Karpas-422 (cell line): Measurements from ENCODE around the gene VSIG2. TPM values are rescaled to one million over a fixed set of nuclear protein-coding genes. Genes with fewer than 3 reads are reported as not detected.

Experiments
- DNase-seq: peaks from one replicate; pipeline ENCODE4 v3.0.0-alpha.2; 2015
- H2AFZ ChIP-seq: fragments of 200-600 bp; sonication (generic); 2 replicates; pipeline ENCODE4 v1.6.1; 2014; ENCODE audit warnings: antibody characterized with exemption, low read length, mixed read lengths
- H3K27ac ChIP-seq: fragments of 200-600 bp; sonication (generic); 2 replicates; pipeline ENCODE4 v1.5.1; 2014; ENCODE audit warnings: mild to moderate bottlenecking, low read length, moderate library complexity
- H3K27me3 ChIP-seq: fragments of 200-600 bp; sonication (generic); 2 replicates; pipeline ENCODE4 v1.6.1; 2014; ENCODE audit warnings: low read length, mixed read lengths
- H3K36me3 ChIP-seq: fragments of 200-600 bp; sonication (generic); 2 replicates; pipeline ENCODE4 v1.6.1; 2014; ENCODE audit warnings: low read length, mixed read lengths; ENCODE audit not compliant: insufficient read depth
- H3K4me1 ChIP-seq: fragments of 200-600 bp; sonication (generic); 2 replicates; pipeline ENCODE4 v1.6.1; 2014; ENCODE audit warnings: mild to moderate bottlenecking, low read length, mixed read lengths
- H3K4me2 ChIP-seq: fragments of 200-600 bp; sonication (generic); 2 replicates; pipeline ENCODE4 v1.6.1; 2014; ENCODE audit warnings: low read length, low read depth, mild to moderate bottlenecking; ENCODE audit not compliant: poor library complexity, severe bottlenecking
- H3K4me3 ChIP-seq: fragments of 200-600 bp; sonication (generic); 2 replicates; pipeline ENCODE4 v1.5.1; 2014; ENCODE audit warnings: mild to moderate bottlenecking, antibody characterized with exemption, low read length, mixed read lengths
- H3K79me2 ChIP-seq: fragments of 200-600 bp; sonication (generic); 2 replicates; pipeline ENCODE4 v1.6.1; 2014; ENCODE audit warnings: mild to moderate bottlenecking, low read length, mixed read lengths
- H3K9ac ChIP-seq: fragments of 200-600 bp; sonication (generic); 2 replicates; pipeline ENCODE4 v1.6.0; 2014; ENCODE audit warnings: low read length
- H3K9me2 ChIP-seq: fragments of 200-600 bp; sonication (generic), shearing (Covaris generic); replicated peaks from 2 replicates; pipeline ENCODE4 v1.6.0; 2014; ENCODE audit warnings: mild to moderate bottlenecking, low read length, moderate library complexity; ENCODE audit not compliant: insufficient read depth
- H3K9me3 ChIP-seq: fragments of 300-700, 200-600 bp; sonication (generic); 2 replicates; pipeline ENCODE4 v1.6.1; 2014; ENCODE audit warnings: low read length, mixed read lengths
- H4K20me1 ChIP-seq: fragments of 200-600 bp; sonication (generic); 2 replicates; pipeline ENCODE4 v1.6.1; 2014; ENCODE audit warnings: mild to moderate bottlenecking, antibody characterized with exemption, low read length, low read depth; ENCODE audit not compliant: insufficient read depth
- total RNA-seq: library from RNA; depleted of rRNA; stranded (reverse); fragments of >200 nt; shearing (Covaris generic); gene quantifications from 2 replicates; pipeline ENCODE4 v1.2.3, GENCODE V29; 2014; ENCODE audit warnings: low replicate concordance

The VSIG2 gene
- total RNA-seq, 1 experiment from 2014 or later: not detected

DNA sequence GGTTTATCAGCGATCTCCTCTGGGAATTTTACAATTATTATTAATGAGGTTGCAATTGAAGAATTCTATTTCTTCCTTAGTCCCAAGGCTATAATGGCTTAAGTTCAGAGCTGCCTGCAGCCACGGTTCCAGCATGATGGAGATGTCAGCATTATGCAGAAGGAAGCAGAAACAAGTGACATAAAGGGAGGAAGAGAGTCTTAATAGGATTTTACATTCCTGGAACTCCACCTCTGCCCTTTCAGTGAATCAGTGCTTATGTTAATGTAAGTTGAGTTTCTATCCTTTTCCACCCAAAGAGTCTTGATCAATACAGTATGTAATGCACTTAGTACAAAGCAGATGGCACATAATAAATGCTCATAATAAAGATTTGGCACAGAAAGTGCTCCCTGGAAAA, 23.9 kb downstream of the VSIG2 start:
- no peak overlapping the region for H3K4me3 ChIP-seq
- H3K79me2 ChIP-seq: no peaks in the 10 kb centered on the region
- DNase-seq: no peak
- H3K4me2 ChIP-seq: no peak overlapping the region
- H3K9ac ChIP-seq: no peak overlapping the region
- H3K9me2 ChIP-seq: no peaks in the 10 kb centered on the region
- H3K27me3 ChIP-seq: no peaks in the 10 kb centered on the region
- no peaks in the 10 kb centered on the region for H4K20me1 ChIP-seq
- no peak overlapping the region for H3K27ac ChIP-seq
- peaks cover 40% of the 10 kb centered on the region for H3K4me1 ChIP-seq
- no peak overlapping the region for H2AFZ ChIP-seq
- no peaks in the 10 kb centered on the region for H3K9me3 ChIP-seq
- no peaks in the 10 kb centered on the region for H3K36me3 ChIP-seq

DNA sequence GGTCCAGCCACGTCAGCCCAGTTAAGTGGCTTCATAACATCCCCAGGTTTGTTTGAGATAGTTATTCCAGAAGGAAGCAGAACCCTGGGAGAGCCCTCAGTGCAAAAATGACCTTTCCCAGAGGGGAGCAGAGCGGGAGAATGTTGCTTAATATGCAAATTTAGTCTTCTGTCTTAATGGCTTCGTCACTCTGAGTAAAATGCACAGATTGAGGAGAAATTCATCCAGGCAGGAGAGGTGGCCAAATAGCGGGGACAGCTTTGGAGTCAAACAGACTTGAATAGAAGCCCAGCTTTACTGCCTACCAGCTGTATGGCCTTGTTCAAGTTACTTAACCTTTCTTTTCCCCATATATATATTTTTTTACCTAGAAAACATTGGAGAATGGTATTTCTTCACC, 24.6 kb downstream of the VSIG2 start:
- DNase-seq: no peak
- H3K4me3 ChIP-seq: no peak overlapping the region
- H3K4me2 ChIP-seq: no peak overlapping the region
- H4K20me1 ChIP-seq: no peaks in the 10 kb centered on the region
- H3K9me3 ChIP-seq: no peaks in the 10 kb centered on the region
- no peak overlapping the region for H2AFZ ChIP-seq
- H3K9me2 ChIP-seq: no peaks in the 10 kb centered on the region
- H3K36me3 ChIP-seq: no peaks in the 10 kb centered on the region
- H3K79me2 ChIP-seq: no peaks in the 10 kb centered on the region
- H3K9ac ChIP-seq: no peak overlapping the region
- peaks cover 40% of the 10 kb centered on the region for H3K4me1 ChIP-seq
- no peaks in the 10 kb centered on the region for H3K27me3 ChIP-seq
- H3K27ac ChIP-seq: no peak overlapping the region

- Histone ChIP-seq H3K27ac (no peak overlapping the region), H3K4me3 (peak overlapping the region; percentile 59; the same call in 1 of the 2 replicates), H3K9me3 (no peaks in the 10 kb centered on the region), H3K79me2 (no peaks in the 10 kb centered on the region), H4K20me1 (no peaks in the 10 kb centered on the region), H3K9ac (peak overlapping the region; percentile 64; the same call in 1 of the 2 replicates), H3K9me2 (no peaks in the 10 kb centered on the region), H2AFZ (no peak overlapping the region), H3K4me1 (peaks cover 45% of the 10 kb centered on the region), H3K36me3 (no peaks in the 10 kb centered on the region), H3K27me3 (no peaks in the 10 kb centered on the region), H3K4me2 (peak overlapping the region; percentile 82)
- DNase-seq: no peak
These were observed 26.3 kb downstream of the VSIG2 start for GRCh38 chr11:124725719-124726105.

DNA sequence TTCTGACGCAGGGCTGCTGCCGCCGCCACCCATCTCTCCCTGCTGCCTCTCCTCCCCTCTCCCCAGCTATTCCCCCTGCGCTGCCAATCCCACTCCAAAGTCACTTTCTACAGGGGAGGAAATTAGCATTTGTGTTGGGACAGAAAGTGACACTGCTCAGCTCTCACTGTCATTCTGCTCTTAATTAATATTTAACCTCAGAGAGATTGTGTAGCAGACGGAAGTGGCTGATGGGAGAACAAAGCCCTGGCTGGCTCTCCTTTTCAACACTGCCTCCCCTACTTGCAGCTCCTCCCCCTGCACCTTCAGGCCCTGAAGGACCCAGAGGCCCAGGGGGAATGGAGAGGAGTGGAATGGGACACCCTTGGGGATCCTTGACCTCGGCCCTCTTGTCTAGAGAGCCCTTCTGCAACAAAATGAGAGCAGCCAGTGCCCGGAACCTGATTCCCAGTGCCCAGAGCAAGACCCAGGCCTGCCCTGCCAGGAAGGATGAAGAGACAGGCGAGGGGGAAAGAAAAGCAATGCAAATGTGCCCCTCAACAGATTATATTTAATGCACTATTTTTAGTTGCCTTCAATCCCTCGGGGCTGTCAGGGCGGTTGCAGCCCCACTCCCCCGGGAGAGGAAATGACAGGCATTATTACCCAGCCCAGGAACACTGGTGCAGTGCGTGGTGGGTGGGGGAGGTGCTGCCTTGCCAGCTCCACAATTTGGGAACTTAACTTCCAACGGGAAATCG, 26.9 kb downstream of the VSIG2 start:
- peak overlapping the region; percentile 45; the same call in 1 of the 2 replicates for H3K27ac ChIP-seq
- H3K27me3 ChIP-seq: no peaks in the 10 kb centered on the region
- no peaks in the 10 kb centered on the region for H3K79me2 ChIP-seq
- peak overlapping the region; percentile 59 for H3K4me3 ChIP-seq
- peak; percentile 81 for DNase-seq
- no peaks in the 10 kb centered on the region for H3K9me3 ChIP-seq
- no peaks in the 10 kb centered on the region for H3K9me2 ChIP-seq
- no peaks in the 10 kb centered on the region for H4K20me1 ChIP-seq
- peak overlapping the region; percentile 76 for H2AFZ ChIP-seq
- H3K4me2 ChIP-seq: peak overlapping the region; percentile 82
- H3K9ac ChIP-seq: peak overlapping the region; percentile 64
- peaks cover 45% of the 10 kb centered on the region for H3K4me1 ChIP-seq
- no peaks in the 10 kb centered on the region for H3K36me3 ChIP-seq

- no peak for DNase-seq
- H3K4me3 ChIP-seq: no peak overlapping the region
- H3K4me2 ChIP-seq: no peak overlapping the region
- H4K20me1 ChIP-seq: no peaks in the 10 kb centered on the region
- H3K36me3 ChIP-seq: no peaks in the 10 kb centered on the region
- no peaks in the 10 kb centered on the region for H3K9me2 ChIP-seq
- H2AFZ ChIP-seq: no peak overlapping the region
- H3K27ac ChIP-seq: no peak overlapping the region
- H3K9ac ChIP-seq: no peak overlapping the region
- no peaks in the 10 kb centered on the region for H3K79me2 ChIP-seq
- peaks cover 46% of the 10 kb centered on the region for H3K4me1 ChIP-seq
- H3K27me3 ChIP-seq: no peaks in the 10 kb centered on the region
- no peaks in the 10 kb centered on the region for H3K9me3 ChIP-seq
These were observed 29.9 kb downstream of the VSIG2 start for GRCh38 chr11:124722176-124722575.

DNA sequence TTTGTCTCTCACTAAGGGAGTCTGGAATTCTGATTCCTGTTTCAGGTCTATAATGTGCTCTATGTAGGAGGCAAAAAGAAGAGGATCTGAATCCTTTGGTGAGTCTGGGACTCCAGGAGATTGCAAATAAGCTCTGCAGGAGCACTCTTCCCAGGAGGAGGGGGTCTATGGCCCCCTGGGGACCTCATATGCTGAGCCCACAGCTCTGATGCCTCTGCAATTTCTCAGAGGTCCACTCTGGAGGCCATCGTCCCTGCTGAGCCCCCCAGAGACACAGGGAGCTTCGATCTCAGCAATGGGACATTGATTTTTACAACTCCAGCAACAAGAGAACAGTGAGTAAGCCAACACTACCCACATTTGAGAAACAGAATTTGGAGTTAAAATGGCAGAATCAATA, 32.5 kb downstream of the VSIG2 start:
- H3K27ac ChIP-seq: no peak overlapping the region
- H3K9me2 ChIP-seq: no peaks in the 10 kb centered on the region
- H3K4me3 ChIP-seq: no peak overlapping the region
- no peak overlapping the region for H2AFZ ChIP-seq
- H3K9ac ChIP-seq: no peak overlapping the region
- no peaks in the 10 kb centered on the region for H4K20me1 ChIP-seq
- H3K4me2 ChIP-seq: no peak overlapping the region
- H3K4me1 ChIP-seq: peaks cover 20% of the 10 kb centered on the region
- no peaks in the 10 kb centered on the region for H3K9me3 ChIP-seq
- H3K79me2 ChIP-seq: no peaks in the 10 kb centered on the region
- no peak for DNase-seq
- H3K27me3 ChIP-seq: no peaks in the 10 kb centered on the region
- H3K36me3 ChIP-seq: no peaks in the 10 kb centered on the region

GRCh38 chr11:124718801-124719200, 33.3 kb downstream of the VSIG2 start:
- no peak for DNase-seq
- Histone ChIP-seq H3K27me3 (no peaks in the 10 kb centered on the region), H3K9me2 (no peaks in the 10 kb centered on the region), H4K20me1 (no peaks in the 10 kb centered on the region), H3K36me3 (no peaks in the 10 kb centered on the region), H3K4me2 (no peak overlapping the region), H2AFZ (no peak overlapping the region), H3K9me3 (no peaks in the 10 kb centered on the region), H3K4me3 (no peak overlapping the region), H3K4me1 (peaks cover 13% of the 10 kb centered on the region), H3K9ac (no peak overlapping the region), H3K27ac (no peak overlapping the region), H3K79me2 (no peaks in the 10 kb centered on the region)

DNA sequence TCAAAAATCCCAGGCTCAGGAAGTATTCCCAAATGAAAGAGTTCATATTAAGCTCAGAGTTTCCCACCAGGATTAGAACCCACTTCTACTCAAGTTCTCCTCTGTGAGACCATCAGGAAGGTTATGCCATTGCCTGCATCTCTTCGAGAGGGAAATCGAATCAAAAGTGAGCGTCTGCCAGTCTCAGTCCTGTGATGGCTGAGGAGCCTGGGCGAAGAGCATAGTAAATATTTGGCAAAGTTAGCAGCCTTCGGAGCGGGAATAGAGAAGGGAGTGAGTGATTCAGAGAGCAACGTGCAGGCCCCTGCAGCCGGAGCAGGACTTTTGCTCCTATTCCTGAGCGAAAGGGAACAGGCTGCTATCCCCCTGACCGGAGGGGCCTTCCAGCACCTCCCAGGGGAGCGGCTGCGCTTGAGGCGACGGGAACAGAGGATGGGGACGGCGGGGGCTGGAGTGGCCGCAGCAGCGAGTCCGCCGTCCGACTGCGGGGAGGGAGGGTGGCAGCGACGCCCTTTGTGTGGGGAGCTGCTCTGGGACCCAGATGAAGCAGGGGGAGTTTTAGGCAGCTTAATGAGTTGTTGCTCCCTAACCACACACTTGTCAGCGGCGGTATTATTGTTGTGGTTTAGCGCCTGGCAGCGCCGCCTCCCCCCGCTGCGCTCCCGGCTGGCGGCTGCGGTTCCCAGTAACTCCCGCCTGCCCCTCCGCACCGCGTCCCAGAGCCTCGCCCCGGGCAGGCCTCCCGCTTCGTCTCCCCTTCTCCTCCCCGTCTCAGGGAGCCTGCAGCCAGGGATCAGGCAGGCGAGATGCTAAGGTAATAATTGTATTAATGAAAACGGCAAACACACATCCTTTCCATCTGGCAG, 34.0 kb downstream of the VSIG2 start:
- H2AFZ ChIP-seq: no peak overlapping the region
- no peak for DNase-seq
- no peak overlapping the region for H3K27ac ChIP-seq
- no peaks in the 10 kb centered on the region for H3K36me3 ChIP-seq
- H4K20me1 ChIP-seq: no peaks in the 10 kb centered on the region
- H3K79me2 ChIP-seq: no peaks in the 10 kb centered on the region
- H3K9me2 ChIP-seq: no peaks in the 10 kb centered on the region
- H3K4me2 ChIP-seq: peak overlapping the region; percentile 32
- no peak overlapping the region; the same call in 1 of the 2 replicates for H3K4me3 ChIP-seq
- no peaks in the 10 kb centered on the region for H3K9me3 ChIP-seq
- H3K27me3 ChIP-seq: no peaks in the 10 kb centered on the region
- H3K4me1 ChIP-seq: peaks cover 12% of the 10 kb centered on the region; the same call in 1 of the 2 replicates
- H3K9ac ChIP-seq: peak overlapping the region; percentile 33
